ENCODE results near the gene EGFR.

EGFR gene

GRCh38 chr7:55016061-55016745, 2.6 kb upstream of the EGFR start:
- Histone ChIP-seq H3K27me3 (ENCODE audit: control insufficient read depth, insufficient read depth, low read length) (peaks cover 62% of the 10 kb centered on the region), H3K4me1 (ENCODE audit: control insufficient read depth, insufficient read depth, low read length) (peaks cover 3% of the 10 kb centered on the region; the same call in 1 of the 2 replicates), H3K27ac (ENCODE audit: low read depth, low read length) (no peak overlapping the region), H3K9me3 (ENCODE audit: control insufficient read depth, insufficient read depth, low read length) (no peaks in the 10 kb centered on the region), H3K36me3 (ENCODE audit: control insufficient read depth, insufficient read depth, low read length) (no peaks in the 10 kb centered on the region), H3K9ac (ENCODE audit: low read depth, low read length) (no peak overlapping the region), H3K4me3 (ENCODE audit: low read depth, low read length) (no peak overlapping the region)

- Histone ChIP-seq H3K4me1 (ENCODE audit: control insufficient read depth, insufficient read depth, low read length) (peaks cover 3% of the 10 kb centered on the region; the same call in 1 of the 2 replicates), H3K27ac (ENCODE audit: low read depth, low read length) (no peak overlapping the region), H3K9ac (ENCODE audit: low read depth, low read length) (no peak overlapping the region), H3K9me3 (ENCODE audit: control insufficient read depth, insufficient read depth, low read length) (no peaks in the 10 kb centered on the region), H3K4me3 (ENCODE audit: low read depth, low read length) (no peak overlapping the region), H3K36me3 (ENCODE audit: control insufficient read depth, insufficient read depth, low read length) (no peaks in the 10 kb centered on the region), H3K27me3 (ENCODE audit: control insufficient read depth, insufficient read depth, low read length) (peaks cover 67% of the 10 kb centered on the region)
Measured at GRCh38 chr7:55016746-55017090, 2.1 kb upstream of the EGFR start.

GRCh38 chr7:55017841-55018240, 976 bp upstream of the EGFR start:
- Histone ChIP-seq H3K4me3 (ENCODE audit: low read depth, low read length) (no peak overlapping the region), H3K27ac (ENCODE audit: low read depth, low read length) (no peak overlapping the region), H3K9ac (ENCODE audit: low read depth, low read length) (no peak overlapping the region), H3K36me3 (ENCODE audit: control insufficient read depth, insufficient read depth, low read length) (no peaks in the 10 kb centered on the region), H3K27me3 (ENCODE audit: control insufficient read depth, insufficient read depth, low read length) (peaks cover 77% of the 10 kb centered on the region), H3K4me1 (ENCODE audit: control insufficient read depth, insufficient read depth, low read length) (peaks cover 3% of the 10 kb centered on the region; the same call in 1 of the 2 replicates), H3K9me3 (ENCODE audit: control insufficient read depth, insufficient read depth, low read length) (no peaks in the 10 kb centered on the region)

GRCh38 chr7:55019191-55019690, 424 bp downstream of the EGFR start:
- no peaks in the 10 kb centered on the region for H3K9me3 ChIP-seq (ENCODE audit: control insufficient read depth, insufficient read depth, low read length)
- H3K27ac ChIP-seq (ENCODE audit: low read depth, low read length) = no peak overlapping the region
- peaks cover 77% of the 10 kb centered on the region for H3K27me3 ChIP-seq (ENCODE audit: control insufficient read depth, insufficient read depth, low read length)
- H3K4me3 ChIP-seq (ENCODE audit: low read depth, low read length) = peak overlapping the region; percentile 69
- peaks cover 3% of the 10 kb centered on the region; the same call in 1 of the 2 replicates for H3K4me1 ChIP-seq (ENCODE audit: control insufficient read depth, insufficient read depth, low read length)
- no peaks in the 10 kb centered on the region for H3K36me3 ChIP-seq (ENCODE audit: control insufficient read depth, insufficient read depth, low read length)
- H3K9ac ChIP-seq (ENCODE audit: low read depth, low read length) = no peak overlapping the region; the same call in 1 of the 2 replicates

- H3K4me1 ChIP-seq (ENCODE audit: control insufficient read depth, insufficient read depth, low read length) = peaks cover 3% of the 10 kb centered on the region; the same call in 1 of the 2 replicates
- H3K27ac ChIP-seq (ENCODE audit: low read depth, low read length) = no peak overlapping the region
- no peak overlapping the region; the same call in none of the 2 replicates for H3K9ac ChIP-seq (ENCODE audit: low read depth, low read length)
- no peaks in the 10 kb centered on the region for H3K36me3 ChIP-seq (ENCODE audit: control insufficient read depth, insufficient read depth, low read length)
- no peaks in the 10 kb centered on the region for H3K9me3 ChIP-seq (ENCODE audit: control insufficient read depth, insufficient read depth, low read length)
- H3K27me3 ChIP-seq (ENCODE audit: control insufficient read depth, insufficient read depth, low read length) = peaks cover 77% of the 10 kb centered on the region
- H3K4me3 ChIP-seq (ENCODE audit: low read depth, low read length) = peak overlapping the region; percentile 69
Measured at GRCh38 chr7:55019691-55020465, 1.1 kb downstream of the EGFR start.

- Histone ChIP-seq H3K27ac (ENCODE audit: low read depth, low read length) (no peak overlapping the region), H3K4me1 (ENCODE audit: control insufficient read depth, insufficient read depth, low read length) (peaks cover 3% of the 10 kb centered on the region; the same call in 1 of the 2 replicates), H3K9me3 (ENCODE audit: control insufficient read depth, insufficient read depth, low read length) (no peaks in the 10 kb centered on the region), H3K4me3 (ENCODE audit: low read depth, low read length) (peak overlapping the region; percentile 69), H3K27me3 (ENCODE audit: control insufficient read depth, insufficient read depth, low read length) (peaks cover 73% of the 10 kb centered on the region), H3K9ac (ENCODE audit: low read depth, low read length) (no peak overlapping the region), H3K36me3 (ENCODE audit: control insufficient read depth, insufficient read depth, low read length) (no peaks in the 10 kb centered on the region)
Measured at GRCh38 chr7:55020466-55020871, 1.7 kb downstream of the EGFR start.

- Histone ChIP-seq H3K27me3 (ENCODE audit: control insufficient read depth, insufficient read depth, low read length) (peaks cover 67% of the 10 kb centered on the region), H3K27ac (ENCODE audit: low read depth, low read length) (no peak overlapping the region), H3K4me1 (ENCODE audit: control insufficient read depth, insufficient read depth, low read length) (peaks cover 3% of the 10 kb centered on the region; the same call in 1 of the 2 replicates), H3K36me3 (ENCODE audit: control insufficient read depth, insufficient read depth, low read length) (no peaks in the 10 kb centered on the region), H3K9ac (ENCODE audit: low read depth, low read length) (no peak overlapping the region), H3K9me3 (ENCODE audit: control insufficient read depth, insufficient read depth, low read length) (no peaks in the 10 kb centered on the region), H3K4me3 (ENCODE audit: low read depth, low read length) (no peak overlapping the region)
Measured at GRCh38 chr7:55021053-55021452, 2.2 kb downstream of the EGFR start.

GRCh38 chr7:55022002-55022985, 3.5 kb downstream of the EGFR start:
- H3K36me3 ChIP-seq (ENCODE audit: control insufficient read depth, insufficient read depth, low read length) = no peaks in the 10 kb centered on the region
- H3K9ac ChIP-seq (ENCODE audit: low read depth, low read length) = no peak overlapping the region
- H3K27ac ChIP-seq (ENCODE audit: low read depth, low read length) = no peak overlapping the region
- peaks cover 55% of the 10 kb centered on the region for H3K27me3 ChIP-seq (ENCODE audit: control insufficient read depth, insufficient read depth, low read length)
- peaks cover 3% of the 10 kb centered on the region; the same call in 1 of the 2 replicates for H3K4me1 ChIP-seq (ENCODE audit: control insufficient read depth, insufficient read depth, low read length)
- no peaks in the 10 kb centered on the region for H3K9me3 ChIP-seq (ENCODE audit: control insufficient read depth, insufficient read depth, low read length)
- H3K4me3 ChIP-seq (ENCODE audit: low read depth, low read length) = no peak overlapping the region

- H3K9ac ChIP-seq (ENCODE audit: low read depth, low read length) = no peak overlapping the region
- peaks cover 38% of the 10 kb centered on the region for H3K27me3 ChIP-seq (ENCODE audit: control insufficient read depth, insufficient read depth, low read length)
- no peaks in the 10 kb centered on the region for H3K36me3 ChIP-seq (ENCODE audit: control insufficient read depth, insufficient read depth, low read length)
- no peak overlapping the region for H3K4me3 ChIP-seq (ENCODE audit: low read depth, low read length)
- H3K9me3 ChIP-seq (ENCODE audit: control insufficient read depth, insufficient read depth, low read length) = no peaks in the 10 kb centered on the region
- H3K27ac ChIP-seq (ENCODE audit: low read depth, low read length) = no peak overlapping the region
- no peaks in the 10 kb centered on the region for H3K4me1 ChIP-seq (ENCODE audit: control insufficient read depth, insufficient read depth, low read length)
Measured at GRCh38 chr7:55023841-55024505, 5.2 kb downstream of the EGFR start.

GRCh38 chr7:55024776-55025175, 6.0 kb downstream of the EGFR start:
- Histone ChIP-seq H3K36me3 (ENCODE audit: control insufficient read depth, insufficient read depth, low read length) (no peaks in the 10 kb centered on the region), H3K27ac (ENCODE audit: low read depth, low read length) (no peak overlapping the region), H3K9ac (ENCODE audit: low read depth, low read length) (no peak overlapping the region), H3K4me1 (ENCODE audit: control insufficient read depth, insufficient read depth, low read length) (no peaks in the 10 kb centered on the region), H3K4me3 (ENCODE audit: low read depth, low read length) (no peak overlapping the region), H3K9me3 (ENCODE audit: control insufficient read depth, insufficient read depth, low read length) (no peaks in the 10 kb centered on the region), H3K27me3 (ENCODE audit: control insufficient read depth, insufficient read depth, low read length) (peaks cover 30% of the 10 kb centered on the region)
